Measurements from ENCODE around the gene LTB4R2. TPM values are rescaled to one million over a fixed set of nuclear protein-coding genes. Genes with fewer than 3 reads are reported as not detected.

LTB4R2 gene
- 1 to 10 TPM in 1 of 2 donors, under 1 TPM in 1; 0.98 to 1.4 TPM for total RNA-seq

GRCh38 chr14:24309538-24310264 lies at the start of gene LTB4R2:
Gene LTB4R2 (plus strand): TSS chr14:24310140. CDS start chr14:24310665, 525 bp downstream.
- Histone ChIP-seq H3K36me3 (peaks cover 27% of the 10 kb centered on the region), H3K4me3 (peak within 1 kb of the TSS; percentile 37 to 64), H3K9me3 (no peaks in the 10 kb centered on the region), H3K27me3 (no peaks in the 10 kb centered on the region), H3K27ac (peak within 1 kb of the TSS; percentile 75 to 86), H3K4me1 (peaks cover 0 to 52% of the 10 kb centered on the region in 2 donors)
- no peak for DNase-seq (ENCODE audit: low spot score)
- no peak for TF ChIP-seq CTCF (IDR thresholded peaks at IDR 0.05)

- TF ChIP-seq CTCF (IDR thresholded peaks at IDR 0.05) = no peak
- H3K4me1 ChIP-seq = no peaks in the 10 kb centered on the region
- DNase-seq (ENCODE audit: low spot score) = no peak
Observed at GRCh38 chr14:24260780-24261157, 49.2 kb upstream of the LTB4R2 start.

DNA sequence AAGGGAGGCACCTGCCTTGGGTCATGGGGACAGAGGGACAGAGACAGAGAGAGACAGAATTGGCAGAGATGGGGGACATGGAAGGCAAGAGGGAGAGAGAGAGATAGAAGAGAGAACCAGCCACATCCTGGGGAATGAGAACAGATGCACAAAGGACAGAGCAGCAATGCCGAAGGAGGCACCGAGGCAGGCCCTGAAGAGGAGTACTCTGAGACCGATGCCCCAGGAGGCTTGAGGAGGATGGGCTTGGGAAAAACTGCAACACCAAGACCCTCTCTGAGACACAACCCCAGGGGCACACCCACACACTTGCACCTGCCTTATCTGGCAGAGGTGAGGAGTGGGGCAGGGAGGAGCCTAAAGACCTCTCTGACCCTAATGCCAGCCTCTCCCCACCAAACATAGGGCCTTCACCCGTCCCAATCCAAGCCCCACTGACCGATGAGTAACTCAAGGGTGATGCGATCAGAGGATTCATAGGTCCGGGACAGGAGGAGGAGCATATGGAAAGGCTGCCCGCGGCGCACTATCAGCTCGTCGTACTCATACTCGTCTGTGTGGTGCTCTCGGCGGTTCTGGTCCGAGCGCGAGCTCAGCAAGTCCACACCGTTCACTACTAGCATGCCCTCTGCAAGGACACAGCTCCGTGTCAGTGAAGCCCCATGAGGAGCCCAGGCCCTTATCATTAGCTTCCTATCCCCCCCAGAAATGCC lies 48.5 kb upstream of the LTB4R2 start:
- H3K4me1 ChIP-seq = no peaks in the 10 kb centered on the region
- H3K9me3 ChIP-seq = no peaks in the 10 kb centered on the region
- H3K27ac ChIP-seq = no peak overlapping the region
- H3K36me3 ChIP-seq = no peaks in the 10 kb centered on the region
- H3K27me3 ChIP-seq = no peaks in the 10 kb centered on the region
- no peak for DNase-seq (ENCODE audit: low spot score)
- H3K4me3 ChIP-seq = peak overlapping the region in 1 of 2 donors; percentile 1
- TF ChIP-seq CTCF (IDR thresholded peaks at IDR 0.05) = no peak

More at GRCh38 chr14:24260780-24261157, 49.2 kb upstream of the LTB4R2 start:
- Histone ChIP-seq H3K4me3 (peak overlapping the region in 1 of 2 donors; percentile 1), H3K27ac (no peak overlapping the region), H3K36me3 (no peaks in the 10 kb centered on the region), H3K9me3 (no peaks in the 10 kb centered on the region), H3K27me3 (no peaks in the 10 kb centered on the region)

GRCh38 chr14:24261969-24262327 lies 48.0 kb upstream of the LTB4R2 start:
- no peak overlapping the region for H3K27ac ChIP-seq
- no peaks in the 10 kb centered on the region for H3K4me1 ChIP-seq
- no peak overlapping the region for H3K4me3 ChIP-seq
- no peaks in the 10 kb centered on the region for H3K27me3 ChIP-seq
- peaks cover 4% of the 10 kb centered on the region for H3K36me3 ChIP-seq
- no peak for TF ChIP-seq CTCF (IDR thresholded peaks at IDR 0.05)
- DNase-seq (ENCODE audit: low spot score) = no peak
- H3K9me3 ChIP-seq = no peaks in the 10 kb centered on the region

DNA sequence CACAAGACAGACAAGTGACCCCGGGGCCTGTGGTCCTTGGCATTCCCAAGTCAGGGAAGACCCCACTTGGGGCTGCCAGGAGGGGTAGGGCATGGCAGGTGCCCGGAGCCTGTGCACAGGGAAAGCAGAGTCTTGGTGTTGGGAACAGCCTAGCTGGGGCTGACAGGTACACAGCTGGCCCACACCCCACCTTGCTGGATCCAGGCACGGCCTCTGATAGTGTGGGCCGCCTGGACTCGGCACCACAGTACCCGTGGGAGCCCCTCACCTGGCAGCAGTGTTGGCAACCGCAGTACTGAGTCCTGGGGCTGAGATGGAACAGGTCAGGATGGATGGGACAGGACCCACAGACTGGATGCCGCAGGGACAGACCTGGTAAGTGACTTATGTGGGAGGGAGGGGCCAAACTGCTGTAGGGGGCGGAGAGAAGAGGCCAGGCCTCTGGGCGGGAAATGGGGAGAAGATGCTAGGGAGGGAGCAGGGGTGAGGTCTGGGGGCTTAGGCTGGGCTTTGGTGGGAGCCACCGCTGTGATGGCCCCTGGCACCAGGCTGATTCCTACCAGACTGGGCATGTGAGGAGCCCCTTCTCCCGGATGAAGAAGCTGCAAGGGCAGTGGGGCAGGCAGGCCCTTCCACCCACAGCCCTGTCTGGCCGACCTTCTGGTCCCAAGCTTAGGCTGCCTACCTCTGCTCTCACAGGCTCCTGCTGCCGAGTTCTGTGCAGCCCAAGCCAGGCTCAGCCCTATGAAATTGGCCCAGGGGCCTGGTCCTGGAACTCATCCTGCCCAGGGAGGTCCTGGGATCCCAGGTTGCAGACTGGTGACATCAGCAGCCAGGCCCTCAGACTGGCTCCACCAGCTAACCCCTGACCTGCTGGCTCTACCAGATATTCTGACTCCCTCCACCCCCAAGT lies 46.9 kb upstream of the LTB4R2 start, which contains the start of gene TGM1:
Gene TGM1 (minus strand): TSS at position 357 of the 913 bp plus-strand sequence. CDS start 825 bp downstream, outside the sequence.
- DNase-seq (ENCODE audit: low spot score) = no peak
- H3K27ac ChIP-seq = no peak within 1 kb of the TSS
- no peaks in the 10 kb centered on the region for H3K4me1 ChIP-seq
- no peak for TF ChIP-seq CTCF (IDR thresholded peaks at IDR 0.05)
- H3K4me3 ChIP-seq = no peak within 1 kb of the TSS
- no peaks in the 10 kb centered on the region for H3K27me3 ChIP-seq
- no peaks in the 10 kb centered on the region for H3K9me3 ChIP-seq
- peaks cover 9% of the 10 kb centered on the region for H3K36me3 ChIP-seq

Data from right atrium auricular region (tissue), 2 donors.